GM18502 (cell line): ENCODE measurements around the gene UBE3B.

ENCODE experiments used
- ATAC-seq: cut with Tn5 transposase; IDR thresholded peaks from one replicate; pipeline ENCODE4 v1.9.1; 2021; ENCODE audit warnings: mild to moderate bottlenecking; ENCODE audit not compliant: unreplicated experiment, poor library complexity

Gene UBE3B

DNA sequence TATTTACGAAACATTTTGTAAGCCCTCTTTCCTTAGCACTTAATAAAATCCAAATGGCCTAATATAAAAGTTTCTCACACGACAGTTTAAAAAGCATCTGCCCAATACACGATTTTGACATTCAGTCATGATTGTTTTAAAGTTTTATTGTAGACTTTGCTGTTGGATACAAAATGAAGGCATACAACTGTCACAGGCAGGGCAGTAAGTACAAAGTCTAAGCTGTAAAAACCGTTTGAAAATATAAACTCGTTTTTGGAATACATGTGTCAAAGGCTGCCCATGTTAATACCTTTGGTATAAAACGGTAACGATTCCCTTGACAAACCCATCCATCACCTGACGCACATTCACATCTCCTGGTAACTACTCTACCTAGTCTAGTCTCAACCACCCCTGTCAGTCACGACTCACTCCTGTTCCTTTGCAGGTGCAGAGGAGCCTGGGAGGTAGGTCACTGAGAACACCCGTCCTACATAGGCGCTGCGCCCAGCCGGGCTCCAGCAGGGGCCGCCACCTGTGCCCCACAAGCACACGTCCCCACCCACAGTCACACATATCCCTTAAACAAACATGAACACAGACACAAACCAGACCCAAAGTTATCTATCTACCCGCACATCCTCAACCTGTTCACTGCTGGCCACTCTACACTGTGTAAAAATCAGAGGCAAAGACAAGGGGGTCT, 27.4 kb upstream of the UBE3B start:
- no peak for ATAC-seq

DNA sequence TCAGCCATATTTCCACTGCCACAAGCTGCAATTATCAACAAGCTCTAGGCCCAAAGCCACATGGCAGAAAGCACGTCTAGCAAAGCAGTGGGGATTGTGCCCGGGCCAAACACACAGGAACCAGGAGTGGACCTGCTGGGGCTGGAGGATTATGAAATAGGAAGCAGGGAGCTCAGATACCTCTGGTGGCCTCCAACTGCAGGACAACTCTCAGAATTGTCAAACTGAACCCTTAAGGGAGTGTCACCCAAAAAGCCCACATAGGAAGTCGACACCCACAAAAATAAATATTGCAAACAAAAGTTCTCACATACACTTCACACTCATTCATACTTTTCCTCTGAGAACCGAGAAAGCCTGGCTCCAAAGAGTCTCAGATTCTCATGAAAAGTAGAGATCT, 26.5 kb upstream of the UBE3B start:
- no peak for ATAC-seq

DNA sequence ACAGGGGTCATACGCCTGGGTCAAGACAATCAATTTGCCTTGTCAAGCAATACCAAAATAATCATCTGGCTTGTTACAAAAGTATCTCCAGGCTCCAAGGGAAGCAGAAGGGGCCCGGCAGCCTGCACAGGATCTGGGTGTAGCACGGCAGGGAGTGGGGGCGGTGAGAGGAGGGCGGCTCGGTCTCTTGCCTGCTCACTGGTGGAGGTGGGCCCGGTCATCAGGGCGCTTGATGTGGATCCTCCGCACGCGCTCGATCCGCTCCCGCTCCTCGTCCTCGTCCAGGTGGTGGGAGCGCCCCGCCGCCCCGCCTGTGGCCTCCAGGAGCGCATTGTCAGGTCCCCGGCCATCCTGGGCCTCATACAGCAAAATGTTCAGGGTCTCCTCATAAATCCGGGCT, 26.0 kb upstream of the UBE3B start:
- no peak for ATAC-seq

DNA sequence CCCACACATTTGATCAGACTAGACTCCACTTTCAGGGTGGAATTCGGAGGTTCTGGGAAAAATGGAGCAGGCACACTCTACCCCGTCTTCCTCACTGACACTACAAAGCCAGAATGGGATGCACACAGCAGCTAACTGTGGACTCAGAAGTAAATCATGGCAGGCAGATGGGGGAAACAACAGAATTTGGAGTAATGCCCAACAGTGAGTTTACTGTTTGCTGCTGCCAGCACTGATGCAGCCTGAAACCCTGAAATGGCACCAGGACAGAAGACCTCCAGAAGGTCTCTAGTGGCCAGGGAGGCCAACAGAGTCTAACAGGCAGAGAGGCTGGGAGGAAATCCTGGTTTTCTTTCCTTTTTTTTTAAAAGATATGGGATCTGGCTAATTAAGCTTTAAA, 24.9 kb upstream of the UBE3B start:
- ATAC-seq, result no peak

DNA sequence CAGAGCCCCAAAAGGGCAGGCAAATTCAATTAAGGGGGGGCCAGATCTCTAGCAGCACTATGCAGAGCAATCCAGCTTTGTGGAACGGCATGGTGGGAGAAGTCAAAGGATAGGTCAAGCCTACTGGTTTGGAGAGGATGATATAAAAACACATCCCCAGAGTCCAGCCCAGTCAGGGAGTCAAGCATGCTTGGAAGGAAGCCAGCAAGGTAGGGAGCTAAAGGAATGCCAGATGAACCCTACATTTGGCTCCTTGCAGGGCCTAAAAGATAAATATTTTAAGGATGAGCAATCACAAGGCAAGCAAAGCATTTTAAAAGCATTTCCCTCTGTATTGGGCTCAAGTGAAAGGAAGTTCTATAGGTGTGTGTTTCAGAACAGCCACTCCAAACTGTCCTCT, 21.7 kb upstream of the UBE3B start:
- ATAC-seq, result no peak

DNA sequence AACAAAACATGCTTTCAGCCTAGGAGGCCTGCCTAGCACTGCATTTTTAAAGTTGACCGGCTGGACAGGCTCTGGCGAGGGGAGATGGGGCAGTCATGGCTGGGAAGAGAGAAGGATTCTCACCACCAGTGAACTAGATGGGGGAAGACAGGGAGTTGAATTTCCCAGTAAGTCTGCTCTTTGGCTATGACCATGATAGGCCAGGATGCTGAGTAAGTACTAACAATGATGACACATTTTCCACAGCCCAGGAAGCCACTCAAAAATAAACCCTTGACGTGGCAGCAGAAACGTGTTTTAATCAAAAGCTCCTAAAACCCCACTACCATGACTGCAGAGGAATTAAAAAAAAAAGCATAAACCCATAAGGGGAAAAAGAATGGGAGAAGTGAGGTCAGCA, 19.3 kb upstream of the UBE3B start:
- ATAC-seq, result no peak

DNA sequence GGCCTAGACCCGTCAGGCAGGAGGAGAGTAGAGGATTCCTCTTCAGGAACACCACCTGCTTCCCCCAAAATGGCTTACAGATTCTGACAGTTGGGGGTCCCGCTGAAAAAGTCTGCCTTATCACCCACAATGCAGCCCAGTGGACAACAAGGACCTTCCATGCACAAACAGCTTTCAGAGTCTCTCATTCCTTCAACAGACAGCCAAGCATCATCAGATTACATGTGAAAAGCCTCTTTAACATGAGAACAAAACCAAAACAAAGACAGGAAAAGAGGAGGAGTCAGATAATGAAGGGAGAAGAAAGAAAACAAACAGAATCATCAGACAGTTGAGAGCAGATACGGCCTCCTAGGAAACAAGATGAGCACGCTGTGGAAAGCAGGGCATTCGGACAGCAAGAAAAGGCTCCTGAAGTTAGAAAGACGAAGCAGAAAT, 18.6 kb upstream of the UBE3B start:
- no peak for ATAC-seq

- no peak for ATAC-seq
These were observed 18.2 kb upstream of the UBE3B start for GRCh38 chr12:109459247-109459646.

DNA sequence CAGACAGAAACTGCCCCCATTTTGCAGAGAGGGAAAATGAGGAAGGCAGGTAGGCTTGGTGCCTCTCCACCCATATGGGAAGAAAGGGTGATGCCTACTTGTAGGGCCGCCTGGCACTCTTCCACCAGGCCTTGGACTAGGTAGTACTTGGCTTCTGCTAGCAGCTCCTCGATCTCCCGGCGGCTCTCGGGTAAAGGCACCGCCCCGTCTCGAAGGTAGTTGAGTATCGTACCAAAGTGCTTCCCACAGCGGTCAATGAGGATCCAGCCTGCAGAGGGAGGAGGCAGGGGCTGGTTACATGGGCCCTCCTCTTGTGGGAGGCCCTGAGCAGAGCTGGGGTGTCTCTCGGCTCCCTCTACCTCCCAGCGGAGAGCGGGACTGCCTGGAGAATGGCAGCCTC, 16.9 kb upstream of the UBE3B start:
- no peak for ATAC-seq

DNA sequence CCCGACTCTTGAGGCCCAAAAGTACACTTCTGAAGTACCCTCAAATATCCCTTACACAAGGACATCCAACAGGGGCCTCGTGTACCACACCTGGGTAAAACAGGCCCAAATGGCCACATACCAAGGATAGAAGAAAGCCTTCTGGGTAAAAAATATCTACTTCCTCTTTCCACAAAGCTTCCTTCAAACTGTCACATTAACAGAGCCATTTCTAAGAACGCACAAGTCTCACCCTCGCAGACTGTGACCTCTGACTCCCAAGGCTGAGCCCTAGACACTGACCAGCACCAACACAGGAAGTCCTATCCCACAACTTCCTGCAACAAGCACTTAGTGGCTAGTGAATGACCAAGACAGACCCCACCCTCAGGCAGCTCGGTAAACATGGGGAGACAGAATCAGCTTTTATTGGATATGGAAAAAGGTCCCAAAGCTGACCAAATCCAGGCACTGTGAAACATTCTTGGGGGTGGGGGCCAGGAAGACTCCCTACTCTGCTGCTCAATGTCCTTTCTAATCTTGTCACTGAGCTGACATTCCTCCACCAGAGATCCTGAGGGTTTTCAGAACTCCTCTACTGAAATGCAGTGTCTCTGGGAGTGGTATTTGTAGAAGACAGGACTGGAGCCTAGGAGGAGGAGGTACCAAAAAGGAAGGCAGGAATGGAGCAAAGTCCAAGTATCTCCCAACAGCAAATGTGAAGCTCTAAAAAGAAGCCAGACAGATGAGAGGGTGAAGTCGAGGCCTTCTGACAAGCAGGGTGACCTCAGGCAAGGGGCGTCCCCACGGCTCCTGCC, 16.2 kb upstream of the UBE3B start:
- no peak for ATAC-seq

DNA sequence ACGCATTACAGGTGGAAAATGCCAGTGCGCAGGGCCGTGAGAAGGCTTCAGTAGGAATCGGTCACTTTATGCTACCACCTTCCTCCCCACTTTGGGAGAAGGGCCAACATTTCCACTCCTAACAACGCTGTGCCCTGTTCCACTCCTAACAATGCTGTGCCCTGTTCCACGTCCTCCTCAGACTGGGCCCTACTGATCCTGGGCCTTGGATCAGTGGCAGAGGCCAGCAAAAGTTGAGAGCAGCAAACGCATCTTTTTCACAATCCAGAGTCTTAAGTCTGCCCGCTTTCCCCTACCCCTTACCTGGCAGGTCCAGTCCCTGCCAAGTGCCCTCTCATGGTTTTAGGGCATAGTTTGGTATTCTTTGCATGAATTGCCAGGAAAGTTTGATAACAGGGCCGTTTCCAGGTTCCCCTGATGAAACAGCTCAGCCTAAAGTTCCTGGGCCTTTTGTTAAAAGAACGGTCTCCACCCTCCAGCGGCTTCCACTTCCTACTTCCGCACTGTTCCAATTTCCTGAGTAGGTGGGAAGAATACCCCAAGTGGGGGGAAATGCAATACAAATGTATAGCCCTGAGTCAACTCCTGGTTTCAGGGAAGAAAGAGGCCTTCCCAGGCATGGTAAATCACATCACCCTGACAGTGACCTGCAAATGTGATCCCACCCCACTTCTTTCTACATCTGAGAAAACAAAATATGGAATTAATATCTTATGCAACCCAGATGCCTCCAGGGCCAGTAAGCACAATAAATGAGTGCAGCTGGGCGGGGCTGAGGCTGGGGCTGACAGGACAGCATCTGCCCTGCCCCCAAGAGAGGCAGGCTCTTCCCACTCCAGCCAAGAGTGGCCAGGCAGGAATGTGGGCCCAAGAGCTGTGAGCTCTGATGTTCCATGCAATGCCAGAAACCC, 15.3 kb upstream of the UBE3B start:
- ATAC-seq, result no peak

GRCh38 chr12:109462868-109463692, 14.4 kb upstream of the UBE3B start:
- no peak for ATAC-seq

GRCh38 chr12:109463756-109464155, 13.7 kb upstream of the UBE3B start:
- no peak for ATAC-seq

DNA sequence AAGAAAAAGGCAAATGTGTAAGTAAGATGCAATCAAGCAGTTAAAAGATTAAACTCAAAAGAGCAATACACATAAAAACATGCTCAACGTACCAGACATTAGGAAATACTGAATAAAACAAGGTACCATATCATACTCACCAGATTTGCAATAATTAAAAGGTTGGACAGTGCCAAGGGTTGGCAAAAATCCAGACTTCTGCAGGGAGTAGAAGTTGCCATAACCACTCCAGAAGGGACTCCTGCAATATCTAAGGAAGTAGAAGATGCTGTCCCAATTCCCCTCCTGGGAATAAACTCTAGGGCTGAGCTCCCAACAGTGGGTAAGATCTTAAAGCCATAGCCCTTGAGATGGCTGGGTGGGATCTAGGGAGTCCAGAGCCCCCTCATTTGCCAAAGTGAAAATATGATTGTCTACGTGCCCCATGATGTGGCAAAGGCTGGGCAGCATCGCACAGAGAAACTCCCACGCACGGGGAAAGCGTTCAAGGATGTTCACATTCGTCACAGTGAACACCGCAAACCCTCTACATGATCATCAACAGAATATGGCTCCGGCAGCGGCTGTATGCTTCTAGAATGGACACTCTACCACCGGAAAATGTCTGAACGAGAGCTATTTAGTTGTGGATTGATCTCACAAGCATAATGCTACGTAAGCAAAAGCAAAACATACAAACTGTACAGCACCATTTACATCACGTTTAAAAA, 12.6 kb upstream of the UBE3B start:
- ATAC-seq, result no peak

DNA sequence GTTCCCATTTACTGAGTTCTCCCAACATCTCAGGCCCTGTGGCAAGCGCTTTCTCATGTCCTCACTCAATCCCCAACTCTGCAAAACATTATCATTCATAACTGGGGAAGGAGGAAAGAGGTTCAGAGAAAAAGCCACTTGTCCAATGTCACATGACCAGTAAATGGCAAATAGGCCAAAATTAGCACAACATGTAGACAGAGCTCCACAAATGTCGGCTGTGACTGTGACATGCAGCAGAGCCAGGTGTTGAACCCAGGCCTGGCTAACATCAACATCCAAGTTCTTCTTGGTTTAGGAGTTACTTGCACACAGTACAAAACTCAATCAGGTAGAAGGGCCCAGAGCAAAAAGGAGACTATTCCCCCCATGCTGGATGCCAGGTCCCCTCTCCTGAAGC, 11.1 kb upstream of the UBE3B start:
- no peak for ATAC-seq

- no peak for ATAC-seq
These were observed 10.6 kb upstream of the UBE3B start for GRCh38 chr12:109466821-109467220.

DNA sequence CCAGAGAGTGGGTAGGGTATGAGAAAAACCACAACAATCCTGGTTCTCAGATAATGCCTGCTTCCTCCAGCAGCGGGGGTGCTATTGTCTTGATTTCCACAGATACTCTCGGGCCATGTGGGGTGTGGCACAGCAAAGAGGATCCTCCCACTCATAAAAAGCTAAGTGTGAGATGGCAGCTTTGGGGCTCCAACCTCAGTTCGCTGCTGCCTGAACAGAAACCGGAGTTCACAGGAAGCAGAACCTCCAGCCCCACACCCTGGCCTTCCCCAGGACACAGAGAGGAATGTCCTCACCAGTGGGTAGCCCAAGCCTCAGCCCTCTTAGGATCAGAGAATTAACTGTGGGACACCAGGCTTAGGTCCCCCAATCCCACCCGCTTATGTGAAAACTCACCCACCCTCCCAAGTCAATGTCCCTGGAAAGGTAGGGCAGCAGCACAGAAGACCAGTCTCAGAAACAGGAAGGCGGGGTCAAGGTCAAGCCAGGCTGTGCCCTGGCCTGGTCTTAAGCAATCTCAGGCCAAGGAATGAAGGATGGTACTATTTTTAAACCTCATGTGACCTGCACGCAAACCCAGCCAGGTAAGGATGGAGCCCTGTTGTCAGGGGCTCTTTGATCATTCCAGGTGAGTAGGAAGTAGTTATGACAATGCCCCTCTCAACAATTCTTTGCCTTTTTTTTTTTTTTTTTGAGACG, 9.3 kb upstream of the UBE3B start:
- no peak for ATAC-seq

DNA sequence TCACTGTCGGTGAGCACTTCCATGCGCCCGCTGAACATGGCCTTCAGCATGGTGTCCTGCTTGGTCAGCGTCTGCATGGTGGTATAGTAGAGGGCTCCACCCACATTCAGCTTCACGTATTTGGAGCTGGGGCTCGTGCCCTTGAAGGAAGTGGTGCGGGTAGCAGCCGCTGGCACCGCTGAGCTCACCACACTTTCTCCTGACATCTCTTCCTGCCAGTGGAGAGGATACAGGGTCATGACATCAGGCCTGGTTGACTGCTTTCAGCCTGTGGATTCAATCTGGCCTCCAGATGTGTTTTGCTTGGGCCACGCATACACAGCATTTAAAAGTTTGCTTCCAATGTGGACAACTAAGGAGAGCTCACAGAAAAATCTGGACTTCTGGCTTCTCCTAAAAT, 7.9 kb upstream of the UBE3B start:
- no peak for ATAC-seq

DNA sequence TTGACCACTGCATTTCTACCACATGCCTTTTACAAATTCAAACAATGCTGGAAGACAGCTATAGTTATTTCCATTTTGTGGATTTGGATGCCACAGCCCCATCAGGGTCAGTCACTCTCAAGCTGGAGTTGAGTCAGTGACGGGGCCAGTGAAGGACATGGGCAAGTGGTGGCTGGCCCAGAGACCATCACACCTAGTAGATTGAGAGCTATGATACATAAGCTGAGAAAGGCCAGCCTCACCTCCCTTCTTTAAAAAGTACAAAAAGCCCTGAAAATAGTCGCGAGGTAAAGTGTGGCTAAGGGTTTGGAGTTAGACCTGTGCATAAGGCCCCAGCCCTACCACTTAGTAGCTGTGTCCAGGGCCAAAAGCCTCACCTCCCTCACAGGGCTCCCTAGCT, 4.4 kb upstream of the UBE3B start:
- no peak for ATAC-seq
